Central memory CD4-positive, alpha-beta T cell (primary cell): ENCODE measurements around the gene GJE1.

ENCODE experiments used
- DNase-seq: peaks from one replicate; pipeline ENCODE4 v3.0.0; 2022

The GJE1 gene

DNA sequence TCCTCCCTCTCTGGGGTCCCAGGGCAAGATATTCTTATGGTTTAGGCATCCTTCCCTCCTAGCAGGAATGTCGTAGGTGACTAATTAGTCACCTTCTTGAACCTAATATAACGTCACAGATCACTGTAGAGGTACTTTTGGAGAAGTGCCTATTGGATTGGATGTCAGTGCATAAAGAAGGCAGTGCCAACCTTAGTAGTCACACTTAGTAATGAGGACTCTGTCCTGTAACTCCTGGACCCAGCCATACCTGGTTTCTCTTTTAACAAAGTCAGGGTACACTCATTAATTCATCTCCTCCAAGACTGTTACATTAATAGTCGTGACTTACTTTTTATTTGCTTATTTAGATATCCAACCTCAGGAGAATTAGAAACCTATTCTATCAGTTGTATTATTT lies 34.3 kb downstream of the GJE1 start:
- no peak for DNase-seq

- no peak for DNase-seq
Observed at GRCh38 chr6:142167486-142167885, 34.8 kb downstream of the GJE1 start.

DNA sequence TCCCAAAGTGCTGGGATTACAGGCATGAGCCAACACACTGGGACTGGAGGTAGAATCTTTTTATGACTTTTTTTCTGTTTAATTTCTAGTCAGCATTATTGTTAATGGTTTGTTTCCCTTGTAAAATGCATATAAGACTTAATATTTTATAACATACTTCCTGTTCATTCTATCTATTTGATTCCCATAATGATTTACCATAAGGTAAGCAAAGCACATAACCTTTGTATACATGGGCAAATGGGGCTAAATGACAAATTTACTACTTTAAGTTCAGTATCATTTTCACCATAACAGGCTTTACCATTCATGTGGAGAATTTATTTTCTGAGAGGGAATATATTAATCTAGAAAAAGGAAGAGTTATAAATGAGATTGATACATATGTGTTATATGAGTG lies 38.6 kb downstream of the GJE1 start:
- no peak for DNase-seq

GRCh38 chr6:142172758-142173157 lies 40.0 kb downstream of the GJE1 start:
- DNase-seq = no peak

- no peak for DNase-seq
Observed at GRCh38 chr6:142173980-142174379, 41.3 kb downstream of the GJE1 start.

- no peak for DNase-seq
Observed at GRCh38 chr6:142174703-142175102, 42.0 kb downstream of the GJE1 start.

- DNase-seq = no peak
Observed at GRCh38 chr6:142178129-142178528, 45.4 kb downstream of the GJE1 start.

DNA sequence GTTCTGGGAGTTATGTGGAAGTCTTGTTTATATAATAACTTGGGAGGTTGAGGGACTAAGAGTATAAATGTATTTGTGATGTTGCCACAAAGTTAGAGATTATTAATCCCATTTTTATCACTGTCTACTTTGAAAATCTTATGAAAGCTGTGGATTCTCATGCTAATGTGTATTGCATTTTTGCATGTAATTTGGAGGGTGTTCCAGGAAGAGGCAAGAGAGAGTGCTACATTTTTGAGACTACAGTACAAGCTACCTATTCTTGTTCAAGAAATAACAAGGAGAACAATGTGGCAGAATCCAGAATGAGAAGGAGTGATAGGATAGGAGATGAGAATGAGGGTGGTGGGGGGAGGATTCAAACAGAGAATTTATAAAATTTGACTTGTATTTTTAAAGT lies 49.3 kb downstream of the GJE1 start:
- DNase-seq = no peak

- DNase-seq = no peak
Observed at GRCh38 chr6:142183351-142183750, 50.6 kb downstream of the GJE1 start.

DNA sequence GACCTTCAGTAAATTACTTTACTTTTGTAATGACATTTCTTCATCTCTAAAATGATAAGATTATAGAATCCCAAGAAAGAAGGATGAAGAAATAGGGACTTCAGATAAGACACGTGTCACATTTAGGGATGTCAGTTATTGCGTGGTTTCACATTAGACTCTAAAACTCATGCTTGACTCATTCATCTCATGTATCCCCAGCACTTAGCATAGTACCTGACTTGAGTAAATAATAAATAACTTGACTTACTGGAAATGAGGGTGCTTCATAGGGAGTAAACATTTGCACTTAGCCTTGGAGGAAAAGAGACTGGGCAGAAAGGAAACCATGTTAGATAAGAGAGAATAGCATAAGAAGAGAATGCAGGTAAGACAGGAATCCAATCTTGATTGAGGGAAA lies 51.6 kb downstream of the GJE1 start:
- no peak for DNase-seq
